Esophagus squamous epithelium (tissue), 4 donors: ENCODE measurements around the gene NGLY1.

Experiments
- POLR2A ChIP-seq, 4 donors: fragments of 450-650 bp; IDR thresholded peaks; one replicate each; pipeline ENCODE4 v1.6.1; 2017; ENCODE audit warnings: antibody characterized with exemption in 4 of 4, mild to moderate bottlenecking in 4 of 4, moderate library complexity in 3 of 4
- TF ChIP-seq, protein P1 (sequence below), 6 experiments: fragments of 450-650 bp in 4 of 6; fragments of 200-600 bp in 2 of 6; sonication (generic) in 2 of 6; IDR thresholded peaks; one replicate each; pipeline ENCODE4 v1.5.1; 2016 to 2019; ENCODE audit warnings: antibody characterized with exemption in 6 of 6, mild to moderate bottlenecking in 4 of 6, moderate library complexity in 4 of 6

DNA sequence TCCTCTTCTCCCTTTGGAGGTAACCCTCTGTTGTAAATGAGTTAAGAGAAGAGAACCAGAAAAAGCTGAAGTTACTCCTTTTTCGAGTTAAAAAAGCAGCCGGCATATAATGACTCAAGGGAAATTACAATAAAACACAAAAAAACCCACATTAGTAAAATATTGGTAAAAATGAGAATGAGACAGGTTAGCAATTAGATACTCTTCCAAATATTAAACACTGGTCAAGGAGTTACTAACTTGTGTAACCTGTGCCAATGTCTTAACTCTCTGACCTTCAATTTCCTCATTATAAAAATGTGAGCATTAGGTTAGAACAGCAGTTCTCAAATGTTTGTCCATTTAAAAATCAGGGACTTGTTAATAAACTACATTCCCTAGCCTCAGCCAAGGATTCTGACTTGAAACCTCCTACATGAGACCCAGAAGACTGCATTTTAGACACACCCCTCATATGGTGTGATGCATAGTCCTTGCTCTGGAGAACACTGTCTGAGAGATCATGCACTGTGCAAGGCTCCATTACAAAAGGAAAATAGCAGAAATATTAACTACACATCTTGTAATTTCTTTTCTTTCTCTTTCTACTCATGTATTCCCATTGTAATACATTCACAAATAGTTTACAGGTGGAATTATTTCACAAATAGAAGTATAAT, 75.8 kb downstream of the NGLY1 start:
- TF ChIP-seq POLR2A (IDR thresholded peaks at IDR 0.05): no peak
- TF ChIP-seq, protein P1, sequence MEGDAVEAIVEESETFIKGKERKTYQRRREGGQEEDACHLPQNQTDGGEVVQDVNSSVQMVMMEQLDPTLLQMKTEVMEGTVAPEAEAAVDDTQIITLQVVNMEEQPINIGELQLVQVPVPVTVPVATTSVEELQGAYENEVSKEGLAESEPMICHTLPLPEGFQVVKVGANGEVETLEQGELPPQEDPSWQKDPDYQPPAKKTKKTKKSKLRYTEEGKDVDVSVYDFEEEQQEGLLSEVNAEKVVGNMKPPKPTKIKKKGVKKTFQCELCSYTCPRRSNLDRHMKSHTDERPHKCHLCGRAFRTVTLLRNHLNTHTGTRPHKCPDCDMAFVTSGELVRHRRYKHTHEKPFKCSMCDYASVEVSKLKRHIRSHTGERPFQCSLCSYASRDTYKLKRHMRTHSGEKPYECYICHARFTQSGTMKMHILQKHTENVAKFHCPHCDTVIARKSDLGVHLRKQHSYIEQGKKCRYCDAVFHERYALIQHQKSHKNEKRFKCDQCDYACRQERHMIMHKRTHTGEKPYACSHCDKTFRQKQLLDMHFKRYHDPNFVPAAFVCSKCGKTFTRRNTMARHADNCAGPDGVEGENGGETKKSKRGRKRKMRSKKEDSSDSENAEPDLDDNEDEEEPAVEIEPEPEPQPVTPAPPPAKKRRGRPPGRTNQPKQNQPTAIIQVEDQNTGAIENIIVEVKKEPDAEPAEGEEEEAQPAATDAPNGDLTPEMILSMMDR (IDR thresholded peaks at IDR 0.05): no peak
